ENCODE measurements around the gene SPC24.

DNA sequence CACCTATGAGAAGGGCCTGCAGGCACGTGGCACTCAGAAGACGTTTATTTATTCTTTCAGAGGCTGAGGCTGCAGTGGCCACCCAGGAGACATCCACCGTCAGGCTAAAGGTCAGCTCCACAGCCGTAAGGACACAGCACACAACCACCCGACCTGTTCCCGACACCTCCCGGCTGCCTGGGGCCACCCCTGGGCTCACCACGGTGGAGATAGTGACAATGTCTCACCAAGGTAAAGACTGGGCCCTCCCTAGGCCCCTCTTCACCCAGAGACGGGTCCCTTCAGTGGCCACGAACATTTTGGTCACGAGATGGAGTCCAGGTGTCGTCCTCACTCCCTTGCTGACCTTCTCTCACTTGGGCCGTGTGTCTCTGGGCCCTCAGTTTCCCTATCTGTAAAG, 32.5 kb downstream of the SPC24 start:
- TF ChIP-seq, protein P1, sequence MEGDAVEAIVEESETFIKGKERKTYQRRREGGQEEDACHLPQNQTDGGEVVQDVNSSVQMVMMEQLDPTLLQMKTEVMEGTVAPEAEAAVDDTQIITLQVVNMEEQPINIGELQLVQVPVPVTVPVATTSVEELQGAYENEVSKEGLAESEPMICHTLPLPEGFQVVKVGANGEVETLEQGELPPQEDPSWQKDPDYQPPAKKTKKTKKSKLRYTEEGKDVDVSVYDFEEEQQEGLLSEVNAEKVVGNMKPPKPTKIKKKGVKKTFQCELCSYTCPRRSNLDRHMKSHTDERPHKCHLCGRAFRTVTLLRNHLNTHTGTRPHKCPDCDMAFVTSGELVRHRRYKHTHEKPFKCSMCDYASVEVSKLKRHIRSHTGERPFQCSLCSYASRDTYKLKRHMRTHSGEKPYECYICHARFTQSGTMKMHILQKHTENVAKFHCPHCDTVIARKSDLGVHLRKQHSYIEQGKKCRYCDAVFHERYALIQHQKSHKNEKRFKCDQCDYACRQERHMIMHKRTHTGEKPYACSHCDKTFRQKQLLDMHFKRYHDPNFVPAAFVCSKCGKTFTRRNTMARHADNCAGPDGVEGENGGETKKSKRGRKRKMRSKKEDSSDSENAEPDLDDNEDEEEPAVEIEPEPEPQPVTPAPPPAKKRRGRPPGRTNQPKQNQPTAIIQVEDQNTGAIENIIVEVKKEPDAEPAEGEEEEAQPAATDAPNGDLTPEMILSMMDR (IDR thresholded peaks at IDR 0.05) = no peak
- TF ChIP-seq POLR2A (IDR thresholded peaks at IDR 0.05) = no peak
- no peak for TF ChIP-seq POLR2AphosphoS5 (IDR thresholded peaks at IDR 0.05)

Measured in breast epithelium (tissue), 3 donors.